Neural cell (in vitro differentiated cells): ENCODE data around the gene STK32B. TPM values are rescaled to one million over a fixed set of nuclear protein-coding genes. Genes with fewer than 3 reads are reported as not detected.

Source experiments
- H2AFZ ChIP-seq: fragments of 200-600, 300-800 bp; sonication (generic), shearing (Covaris generic); 2 replicates; pipeline ENCODE4 v1.6.0; 2014; ENCODE audit warnings: low read depth, mild to moderate bottlenecking, antibody characterized with exemption, low read length, moderate library complexity
- H3F3A ChIP-seq: fragments of 200-600 bp; shearing (Covaris generic); 2 replicates; pipeline ENCODE4 v1.6.1; 2016; ENCODE audit warnings: mild to moderate bottlenecking, moderate library complexity, mixed read lengths, antibody characterized with exemption, low read length; ENCODE audit not compliant: insufficient read depth, poor library complexity, severe bottlenecking
- H3K27ac ChIP-seq: fragments of 200-600, 300-800 bp; sonication (generic), shearing (Covaris generic); 2 replicates; pipeline ENCODE4 v1.5.1; 2014; ENCODE audit warnings: mild to moderate bottlenecking, low read length, moderate library complexity
- H3K27me3 ChIP-seq: fragments of 300-800, 200-600 bp; sonication (generic), shearing (Covaris generic); 2 replicates; pipeline ENCODE4 v1.6.0; 2014; ENCODE audit warnings: mild to moderate bottlenecking, low read depth, low read length, moderate library complexity; ENCODE audit not compliant: insufficient read depth
- H3K36me3 ChIP-seq: fragments of 300-800, 200-600 bp; sonication (generic), shearing (Covaris generic); 2 replicates; pipeline ENCODE4 v1.5.1; 2014; ENCODE audit warnings: mild to moderate bottlenecking, antibody characterized with exemption, low read length, moderate library complexity; ENCODE audit not compliant: insufficient read depth
- H3K4me2 ChIP-seq: fragments of 300-800, 200-600 bp; sonication (generic), shearing (Covaris generic); 2 replicates; pipeline ENCODE4 v1.6.0; 2014; ENCODE audit warnings: mild to moderate bottlenecking, low read length
- H3K4me3 ChIP-seq: fragments of 300-800, 200-600 bp; sonication (generic), shearing (Covaris generic); 2 replicates; pipeline ENCODE4 v1.5.1; 2014; ENCODE audit warnings: mild to moderate bottlenecking, low read length, moderate library complexity
- H3K79me2 ChIP-seq: fragments of 200-600 bp; shearing (Covaris generic); replicated peaks from 2 replicates; pipeline ENCODE4 v1.6.0; 2014; ENCODE audit warnings: mild to moderate bottlenecking, low read length, moderate library complexity; ENCODE audit not compliant: insufficient read depth
- H3K9ac ChIP-seq: fragments of 300-800, 200-600 bp; sonication (generic), shearing (Covaris generic); 2 replicates; pipeline ENCODE4 v1.6.1; 2016; ENCODE audit warnings: mild to moderate bottlenecking, low read length, mixed read lengths
- H3K9me2 ChIP-seq: fragments of 200-600 bp; shearing (Covaris generic); 2 replicates; pipeline ENCODE4 v1.6.1; 2016; ENCODE audit warnings: mild to moderate bottlenecking, low read length, mixed read lengths; ENCODE audit not compliant: insufficient read depth
- H3K9me3 ChIP-seq: fragments of 200-600, 300-800 bp; sonication (generic), shearing (Covaris generic); 2 replicates; pipeline ENCODE4 v1.6.1; 2016; ENCODE audit warnings: mild to moderate bottlenecking, mixed run types, low read length, moderate library complexity, mixed read lengths
- H4K20me1 ChIP-seq: fragments of 200-600 bp; shearing (Covaris generic); 2 replicates; pipeline ENCODE4 v1.6.1; 2016; ENCODE audit warnings: mild to moderate bottlenecking, mixed run types; ENCODE audit not compliant: insufficient read depth
- EP300 ChIP-seq: fragments of 450-650 bp; conservative IDR thresholded peaks from 2 replicates; pipeline ENCODE4 v1.6.1; 2014; ENCODE audit warnings: antibody characterized with exemption, mild to moderate bottlenecking, moderate library complexity; ENCODE audit not compliant: poor library complexity, severe bottlenecking
- EZH2 ChIP-seq: fragments of 200-600, 300-800 bp; shearing (Covaris generic), sonication (generic); IDR thresholded peaks from 2 replicates; pipeline ENCODE4 v1.6.1; 2014; ENCODE audit warnings: antibody characterized with exemption, low read length, borderline replicate concordance, mild to moderate bottlenecking; ENCODE audit not compliant: insufficient read depth, poor library complexity, severe bottlenecking
- MXI1 ChIP-seq: fragments of 450-650 bp; conservative IDR thresholded peaks from 2 replicates; pipeline ENCODE4 v1.6.1; 2014; ENCODE audit warnings: antibody characterized with exemption, mild to moderate bottlenecking; ENCODE audit not compliant: poor library complexity, severe bottlenecking
- POLR2AphosphoS5 ChIP-seq: IDR thresholded peaks from 2 replicates; pipeline ENCODE4 v1.6.1; 2012
- RAD21 ChIP-seq: fragments of 450-650 bp; conservative IDR thresholded peaks from 2 replicates; pipeline ENCODE4 v1.6.1; 2014; ENCODE audit warnings: antibody characterized with exemption, mild to moderate bottlenecking, moderate library complexity
- SMC3 ChIP-seq: fragments of 450-650 bp; conservative IDR thresholded peaks from 2 replicates; pipeline ENCODE4 v1.6.1; 2014; ENCODE audit warnings: antibody characterized with exemption, mild to moderate bottlenecking, moderate library complexity; ENCODE audit not compliant: poor library complexity
- TAF1 ChIP-seq: IDR thresholded peaks from 2 replicates; pipeline ENCODE4 v1.6.1; 2012; ENCODE audit warnings: low read depth
- polyA plus RNA-seq: library from polyadenylated mRNA; depleted of rRNA; stranded (reverse); fragments of >200 nt; gene quantifications from 2 replicates; pipeline ENCODE4 v1.2.3, GENCODE V29; 2014
- TF ChIP-seq, protein P1 (sequence below): fragments of 450-650 bp; IDR thresholded peaks from 2 replicates; pipeline ENCODE4 v1.5.1; 2014; ENCODE audit warnings: antibody characterized with exemption, mild to moderate bottlenecking, moderate library complexity; ENCODE audit not compliant: poor library complexity, severe bottlenecking
- TF ChIP-seq, protein P2 (sequence below): IDR thresholded peaks from 2 replicates; pipeline ENCODE4 v1.6.1; 2012; ENCODE audit warnings: borderline replicate concordance

STK32B gene
- polyA plus RNA-seq, 1 donor from 2014 or later, result 42.8 TPM

DNA sequence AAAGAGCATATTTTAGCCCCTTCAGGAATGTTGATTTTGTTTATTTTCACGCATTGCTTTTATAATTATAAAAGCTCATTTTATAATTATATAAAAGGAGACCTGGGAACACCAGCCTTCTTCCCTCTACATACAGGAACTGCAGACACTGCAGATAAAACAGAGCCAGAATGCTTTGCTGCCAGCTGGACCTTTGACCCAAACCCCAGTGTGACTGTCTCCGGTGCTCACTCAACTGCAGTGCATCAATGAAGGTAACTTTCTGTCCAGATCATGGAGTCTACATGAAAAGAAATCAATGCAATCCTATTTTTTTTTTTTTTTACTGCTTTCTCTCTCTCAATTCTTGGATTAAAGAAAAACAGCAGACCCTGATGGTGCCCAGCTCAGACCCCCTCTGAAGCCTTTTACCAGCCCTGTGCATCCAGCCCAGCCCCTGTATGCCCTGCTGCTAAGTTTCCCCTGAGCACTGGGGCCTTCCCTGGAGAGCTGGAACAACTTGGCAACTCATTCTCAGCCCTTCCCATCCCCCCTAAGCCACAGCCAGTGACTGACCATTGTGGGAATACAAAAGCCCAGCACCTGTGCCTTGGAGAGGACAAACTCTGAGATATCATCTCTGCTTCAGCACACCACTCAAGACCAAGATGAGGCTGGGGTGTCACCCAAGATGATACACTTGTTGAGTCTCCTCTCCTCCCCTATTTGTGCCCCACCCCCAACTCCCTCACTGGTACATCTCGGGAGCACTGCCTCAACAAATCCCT lies 475.0 kb downstream of the STK32B start:
- H3K9me3 ChIP-seq, result no peaks in the 10 kb centered on the region
- H3K9me2 ChIP-seq, result no peaks in the 10 kb centered on the region
- H3K36me3 ChIP-seq, result no peaks in the 10 kb centered on the region
- H4K20me1 ChIP-seq, result no peaks in the 10 kb centered on the region
- no peaks in the 10 kb centered on the region for H3F3A ChIP-seq
- H2AFZ ChIP-seq, result no peak overlapping the region
- H3K4me2 ChIP-seq, result no peak overlapping the region
- H3K27me3 ChIP-seq, result no peaks in the 10 kb centered on the region
- no peak overlapping the region for H3K4me3 ChIP-seq
- peak overlapping the region; percentile 93 for H3K27ac ChIP-seq
- TF ChIP-seq EZH2 (no peak), TAF1 (no peak), RAD21 (no peak)
- H3K9ac ChIP-seq, result peak overlapping the region; percentile 64
- no peaks in the 10 kb centered on the region for H3K79me2 ChIP-seq

DNA sequence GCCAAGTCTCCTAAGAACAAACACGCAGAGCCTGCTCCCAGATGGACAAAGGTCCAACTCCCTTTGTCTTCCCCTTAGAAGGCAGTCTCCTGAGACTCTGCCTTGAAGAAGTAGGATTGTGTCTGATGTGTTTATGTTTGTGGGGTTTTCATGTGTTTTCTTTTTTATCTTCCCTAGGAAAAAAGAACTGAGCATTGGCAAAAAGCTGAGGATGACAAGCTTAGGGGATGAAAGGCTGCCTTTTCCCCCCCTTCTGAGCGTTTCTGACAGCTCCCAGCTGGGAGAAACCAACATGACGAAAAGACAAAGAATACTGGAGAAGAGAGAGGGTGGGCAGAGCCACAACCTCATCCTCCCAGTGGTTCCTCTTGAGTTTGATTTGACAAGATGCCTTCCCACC lies 475.9 kb downstream of the STK32B start:
- Histone ChIP-seq H3F3A (no peaks in the 10 kb centered on the region), H3K36me3 (no peaks in the 10 kb centered on the region), H3K79me2 (no peaks in the 10 kb centered on the region), H3K4me3 (peak overlapping the region; percentile 47), H2AFZ (no peak overlapping the region), H3K9me2 (no peaks in the 10 kb centered on the region), H3K9me3 (no peaks in the 10 kb centered on the region), H4K20me1 (no peaks in the 10 kb centered on the region), H3K27ac (peak overlapping the region; percentile 93), H3K27me3 (no peaks in the 10 kb centered on the region), H3K4me2 (no peak overlapping the region), H3K9ac (peak overlapping the region; percentile 64)
- TF ChIP-seq, protein P1, sequence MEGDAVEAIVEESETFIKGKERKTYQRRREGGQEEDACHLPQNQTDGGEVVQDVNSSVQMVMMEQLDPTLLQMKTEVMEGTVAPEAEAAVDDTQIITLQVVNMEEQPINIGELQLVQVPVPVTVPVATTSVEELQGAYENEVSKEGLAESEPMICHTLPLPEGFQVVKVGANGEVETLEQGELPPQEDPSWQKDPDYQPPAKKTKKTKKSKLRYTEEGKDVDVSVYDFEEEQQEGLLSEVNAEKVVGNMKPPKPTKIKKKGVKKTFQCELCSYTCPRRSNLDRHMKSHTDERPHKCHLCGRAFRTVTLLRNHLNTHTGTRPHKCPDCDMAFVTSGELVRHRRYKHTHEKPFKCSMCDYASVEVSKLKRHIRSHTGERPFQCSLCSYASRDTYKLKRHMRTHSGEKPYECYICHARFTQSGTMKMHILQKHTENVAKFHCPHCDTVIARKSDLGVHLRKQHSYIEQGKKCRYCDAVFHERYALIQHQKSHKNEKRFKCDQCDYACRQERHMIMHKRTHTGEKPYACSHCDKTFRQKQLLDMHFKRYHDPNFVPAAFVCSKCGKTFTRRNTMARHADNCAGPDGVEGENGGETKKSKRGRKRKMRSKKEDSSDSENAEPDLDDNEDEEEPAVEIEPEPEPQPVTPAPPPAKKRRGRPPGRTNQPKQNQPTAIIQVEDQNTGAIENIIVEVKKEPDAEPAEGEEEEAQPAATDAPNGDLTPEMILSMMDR, result no peak
- peak; percentile 30 for TF ChIP-seq POLR2AphosphoS5
- no peak for TF ChIP-seq RAD21
- TF ChIP-seq, protein P2, sequence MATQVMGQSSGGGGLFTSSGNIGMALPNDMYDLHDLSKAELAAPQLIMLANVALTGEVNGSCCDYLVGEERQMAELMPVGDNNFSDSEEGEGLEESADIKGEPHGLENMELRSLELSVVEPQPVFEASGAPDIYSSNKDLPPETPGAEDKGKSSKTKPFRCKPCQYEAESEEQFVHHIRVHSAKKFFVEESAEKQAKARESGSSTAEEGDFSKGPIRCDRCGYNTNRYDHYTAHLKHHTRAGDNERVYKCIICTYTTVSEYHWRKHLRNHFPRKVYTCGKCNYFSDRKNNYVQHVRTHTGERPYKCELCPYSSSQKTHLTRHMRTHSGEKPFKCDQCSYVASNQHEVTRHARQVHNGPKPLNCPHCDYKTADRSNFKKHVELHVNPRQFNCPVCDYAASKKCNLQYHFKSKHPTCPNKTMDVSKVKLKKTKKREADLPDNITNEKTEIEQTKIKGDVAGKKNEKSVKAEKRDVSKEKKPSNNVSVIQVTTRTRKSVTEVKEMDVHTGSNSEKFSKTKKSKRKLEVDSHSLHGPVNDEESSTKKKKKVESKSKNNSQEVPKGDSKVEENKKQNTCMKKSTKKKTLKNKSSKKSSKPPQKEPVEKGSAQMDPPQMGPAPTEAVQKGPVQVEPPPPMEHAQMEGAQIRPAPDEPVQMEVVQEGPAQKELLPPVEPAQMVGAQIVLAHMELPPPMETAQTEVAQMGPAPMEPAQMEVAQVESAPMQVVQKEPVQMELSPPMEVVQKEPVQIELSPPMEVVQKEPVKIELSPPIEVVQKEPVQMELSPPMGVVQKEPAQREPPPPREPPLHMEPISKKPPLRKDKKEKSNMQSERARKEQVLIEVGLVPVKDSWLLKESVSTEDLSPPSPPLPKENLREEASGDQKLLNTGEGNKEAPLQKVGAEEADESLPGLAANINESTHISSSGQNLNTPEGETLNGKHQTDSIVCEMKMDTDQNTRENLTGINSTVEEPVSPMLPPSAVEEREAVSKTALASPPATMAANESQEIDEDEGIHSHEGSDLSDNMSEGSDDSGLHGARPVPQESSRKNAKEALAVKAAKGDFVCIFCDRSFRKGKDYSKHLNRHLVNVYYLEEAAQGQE, result no peak
- peak; percentile 18 for TF ChIP-seq EP300
- no peak for TF ChIP-seq SMC3
- TF ChIP-seq MXI1, result no peak
- no peak for TF ChIP-seq TAF1
